ENCODE measurements around the gene ITFG1.

ITFG1 gene

GRCh38 chr16:47431960-47432359, 28.9 kb downstream of the ITFG1 start:
- FAIRE-seq (no peak), DNase-seq (ENCODE audit: insufficient read length, low spot score) (no peak)

GRCh38 chr16:47426806-47427205, 34.1 kb downstream of the ITFG1 start:
- no peak for FAIRE-seq
- DNase-seq (ENCODE audit: insufficient read length, low spot score), result no peak

- FAIRE-seq (no peak), DNase-seq (ENCODE audit: insufficient read length, low spot score) (no peak)
Observed at GRCh38 chr16:47424846-47425245, 36.0 kb downstream of the ITFG1 start.

GRCh38 chr16:47416869-47417268, 44.0 kb downstream of the ITFG1 start:
- FAIRE-seq (peak; percentile 8), DNase-seq (ENCODE audit: insufficient read length, low spot score) (no peak)

- no peak for FAIRE-seq
- DNase-seq (ENCODE audit: insufficient read length, low spot score), result no peak
Observed at GRCh38 chr16:47413041-47413440, 47.8 kb downstream of the ITFG1 start.

- DNase-seq (ENCODE audit: insufficient read length, low spot score) (no peak), FAIRE-seq (peak; percentile 66)
Observed at GRCh38 chr16:47408491-47408890, 52.4 kb downstream of the ITFG1 start.

GRCh38 chr16:47395733-47396498, 64.9 kb downstream of the ITFG1 start:
- no peak for FAIRE-seq
- DNase-seq (ENCODE audit: insufficient read length, low spot score), result no peak

GRCh38 chr16:47392081-47392480, 68.8 kb downstream of the ITFG1 start:
- DNase-seq (ENCODE audit: insufficient read length, low spot score), result peak; percentile 7
- no peak for FAIRE-seq

GRCh38 chr16:47388705-47389104, 72.2 kb downstream of the ITFG1 start:
- DNase-seq (ENCODE audit: insufficient read length, low spot score), result no peak
- no peak for FAIRE-seq

GRCh38 chr16:47387026-47387734, 73.7 kb downstream of the ITFG1 start:
- FAIRE-seq, result no peak
- DNase-seq (ENCODE audit: insufficient read length, low spot score), result no peak

- DNase-seq (ENCODE audit: insufficient read length, low spot score) (no peak), FAIRE-seq (no peak)
Observed at GRCh38 chr16:47386201-47386718, 74.6 kb downstream of the ITFG1 start.

- no peak for FAIRE-seq
- no peak for DNase-seq (ENCODE audit: insufficient read length, low spot score)
Observed at GRCh38 chr16:47382362-47382761, 78.5 kb downstream of the ITFG1 start.

GRCh38 chr16:47377154-47377553, 83.7 kb downstream of the ITFG1 start:
- FAIRE-seq, result no peak

GRCh38 chr16:47375423-47375822, 85.4 kb downstream of the ITFG1 start:
- DNase-seq (ENCODE audit: insufficient read length, low spot score), result no peak
- no peak for FAIRE-seq

More at GRCh38 chr16:47377154-47377553, 83.7 kb downstream of the ITFG1 start:
- no peak for DNase-seq (ENCODE audit: insufficient read length, low spot score)

- no peak for DNase-seq (ENCODE audit: insufficient read length, low spot score)
- no peak for FAIRE-seq
Observed at GRCh38 chr16:47374629-47375028, 86.2 kb downstream of the ITFG1 start.

- DNase-seq (ENCODE audit: insufficient read length, low spot score), result no peak
- no peak for FAIRE-seq
Observed at GRCh38 chr16:47371271-47372014, 89.4 kb downstream of the ITFG1 start.

GRCh38 chr16:47370536-47370935, 90.3 kb downstream of the ITFG1 start:
- no peak for DNase-seq (ENCODE audit: insufficient read length, low spot score)
- no peak for FAIRE-seq

GRCh38 chr16:47366228-47366627, 94.6 kb downstream of the ITFG1 start:
- FAIRE-seq (no peak), DNase-seq (ENCODE audit: insufficient read length, low spot score) (no peak)

- DNase-seq (ENCODE audit: insufficient read length, low spot score), result no peak
- FAIRE-seq, result no peak
Observed at GRCh38 chr16:47363761-47364160, 97.1 kb downstream of the ITFG1 start.

GRCh38 chr16:47359478-47359877, 101.4 kb downstream of the ITFG1 start:
- no peak for FAIRE-seq
- no peak for DNase-seq (ENCODE audit: insufficient read length, low spot score)

GRCh38 chr16:47358816-47359215, 102.0 kb downstream of the ITFG1 start:
- no peak for FAIRE-seq
- no peak for DNase-seq (ENCODE audit: insufficient read length, low spot score)

All from GM19239 (cell line).